Measurements from ENCODE around the gene AKAP6. TPM values are rescaled to one million over a fixed set of nuclear protein-coding genes. Genes with fewer than 3 reads are reported as not detected.
A peak's percentile ranks its signal among the peaks of the same experiment; 100 is the strongest.

The AKAP6 gene
- total and polyA plus RNA-seq, 10 of the 15 experiments (the other 5 are each of a cell fraction or from before 2014, with no cell fraction given) = 0.35 to 5.9 (median 2.2) TPM

- Histone ChIP-seq H3K4me2 (ENCODE audit: control insufficient read depth, insufficient read depth) (no peak overlapping the region), H2AFZ (ENCODE audit: control insufficient read depth, low read depth, low read length) (no peak overlapping the region), H3K4me3 (no peak overlapping the region), H4K20me1 (ENCODE audit: control insufficient read depth, insufficient read depth) (no peaks in the 10 kb centered on the region), H3K4me1 (ENCODE audit: control insufficient read depth, insufficient read depth, low read length) (no peaks in the 10 kb centered on the region), H3K27ac (ENCODE audit: control insufficient read depth, insufficient read depth) (no peak overlapping the region), H3K9ac (ENCODE audit: control insufficient read depth, insufficient read depth, low read length) (no peak overlapping the region), H3K27me3 (replicated peaks in 1 of 2; ENCODE audit: control insufficient read depth in 2 of 2, insufficient read depth in 2 of 2, low read length in 1 of 2) (no peaks in the 10 kb centered on the region), H3K79me2 (ENCODE audit: control insufficient read depth, insufficient read depth, low read length) (no peaks in the 10 kb centered on the region), H3K36me3 (ENCODE audit: control insufficient read depth in 2 of 2, insufficient read depth in 2 of 2, low read length in 1 of 2) (no peaks in the 10 kb centered on the region), H3K9me3 (replicated peaks; ENCODE audit: control insufficient read depth, insufficient read depth, low read length) (no peaks in the 10 kb centered on the region)
- DNase-seq (ENCODE audit: low read depth, low spot score) (no peak), FAIRE-seq (no peak), ATAC-seq (peak; percentile 68)
- RAD21 ChIA-PET (ENCODE audit: unreplicated experiment) = no interaction called here
- WGBS (ENCODE audit: insufficient coverage, insufficient replicate concordance, low lambda C conversion rate, missing lambda C conversion rate) = 3% methylated on average over 2 of the region's 2 CpGs
- no TSS peak for BruUV-seq (replicated peaks)
- SMC1A ChIA-PET (ENCODE audit: uncharacterized antibody, unreplicated experiment) = interaction anchor here (0.8 to 2.6 kb wide), 3 partner anchors 10 to 13 kb away, joined by 3 to 10 read pairs (median 3); no protein-coding TSS in a partner anchor
- CTCF ChIA-PET = interaction anchor here (0.9 kb wide), 1 partner anchor 79 kb away, joined by 4 read pairs; no protein-coding TSS in a partner anchor
- POLR2A ChIA-PET = no interaction called here
- intact Hi-C loops (cut with micrococcal nuclease; ENCODE audit: unreplicated experiment) = no loop called here
- TF ChIP-seq ELK1 (IDR thresholded peaks at IDR 0.05; ENCODE audit: low read depth, low read length) = no peak
- TF ChIP-seq GATAD2B (conservative IDR thresholded peaks at IDR 0.05; ENCODE audit: low read depth) = no peak
- TF ChIP-seq NRF1 (conservative IDR thresholded peaks at IDR 0.05; ENCODE audit: low read depth, low read length) = no peak
- no peak for TF ChIP-seq NR2F1 (conservative IDR thresholded peaks at IDR 0.05)
- in situ Hi-C loops (cut with MboI) = no loop called here
Observed at GRCh38 chr14:32332415-32333316, 3.6 kb downstream of the AKAP6 start.

GRCh38 chr14:32336702-32337101 lies 7.6 kb downstream of the AKAP6 start:
- CTCF ChIA-PET = no interaction called here
- H3K79me2 ChIP-seq (ENCODE audit: control insufficient read depth, insufficient read depth, low read length) = no peaks in the 10 kb centered on the region
- no peak overlapping the region for H2AFZ ChIP-seq (ENCODE audit: control insufficient read depth, low read depth, low read length)
- no peak for FAIRE-seq
- RAD21 ChIA-PET (ENCODE audit: unreplicated experiment) = no interaction called here
- no peak overlapping the region for H3K27ac ChIP-seq (ENCODE audit: control insufficient read depth, insufficient read depth)
- SMC1A ChIA-PET (ENCODE audit: uncharacterized antibody, unreplicated experiment) = no interaction called here
- no peaks in the 10 kb centered on the region for H4K20me1 ChIP-seq (ENCODE audit: control insufficient read depth, insufficient read depth)
- no peak overlapping the region for H3K4me2 ChIP-seq (ENCODE audit: control insufficient read depth, insufficient read depth)
- no peaks in the 10 kb centered on the region for H3K4me1 ChIP-seq (ENCODE audit: control insufficient read depth, insufficient read depth, low read length)
- H3K4me3 ChIP-seq = no peak overlapping the region
- in situ Hi-C loops (cut with MboI) (no loop called here), intact Hi-C loops (cut with micrococcal nuclease; ENCODE audit: unreplicated experiment) (no loop called here)
- H3K27me3 ChIP-seq (replicated peaks in 1 of 2; ENCODE audit: control insufficient read depth in 2 of 2, insufficient read depth in 2 of 2, low read length in 1 of 2) = no peaks in the 10 kb centered on the region
- H3K36me3 ChIP-seq (ENCODE audit: control insufficient read depth in 2 of 2, insufficient read depth in 2 of 2, low read length in 1 of 2) = no peaks in the 10 kb centered on the region
- POLR2A ChIA-PET = no interaction called here
- no peak overlapping the region for H3K9ac ChIP-seq (ENCODE audit: control insufficient read depth, insufficient read depth, low read length)
- no peak for DNase-seq (ENCODE audit: low read depth, low spot score)
- ATAC-seq = no peak
- H3K9me3 ChIP-seq (replicated peaks; ENCODE audit: control insufficient read depth, insufficient read depth, low read length) = no peaks in the 10 kb centered on the region
- 58% methylated on average over 2 of the region's 2 CpGs for WGBS (ENCODE audit: insufficient coverage, insufficient replicate concordance, low lambda C conversion rate, missing lambda C conversion rate)
- no TSS peak for BruUV-seq (replicated peaks)
- TF ChIP-seq BCLAF1 (IDR thresholded peaks at IDR 0.05) = no peak
- no peak for TF ChIP-seq DPF2 (IDR thresholded peaks at IDR 0.05)
- no peak for TF ChIP-seq EZH2 (IDR thresholded peaks at IDR 0.05; ENCODE audit: borderline replicate concordance, control insufficient read depth, low read depth, low read length)
- TF ChIP-seq E4F1 (IDR thresholded peaks at IDR 0.05; ENCODE audit: borderline replicate concordance, partially characterized antibody) = no peak
- no peak for TF ChIP-seq IKZF2 (IDR thresholded peaks at IDR 0.05)
- no peak for TF ChIP-seq MTA2 (IDR thresholded peaks at IDR 0.05; ENCODE audit: low read depth)
